AG20443 (cell line): ENCODE measurements around the gene LYST.
"Not testable (repeated sequence)": the region's sequence is repeated elsewhere in the genome, so short reads cannot be mapped to it uniquely, and the experiment has no call there.

Source experiments
- DNase-seq: peaks from one replicate; pipeline ENCODE4 v3.0.0; 2012; ENCODE audit warnings: low spot score, mixed read lengths

The LYST gene

GRCh38 chr1:235866205-235866912 is at the start of gene LYST:
Gene LYST (minus strand): TSS chr1:235866906. CDS start chr1:235830417, 36,489 bp downstream.
- peak; percentile 39 for DNase-seq

GRCh38 chr1:235915489-235915888 is 48.8 kb upstream of the LYST start:
- not testable (repeated sequence) for DNase-seq

DNA sequence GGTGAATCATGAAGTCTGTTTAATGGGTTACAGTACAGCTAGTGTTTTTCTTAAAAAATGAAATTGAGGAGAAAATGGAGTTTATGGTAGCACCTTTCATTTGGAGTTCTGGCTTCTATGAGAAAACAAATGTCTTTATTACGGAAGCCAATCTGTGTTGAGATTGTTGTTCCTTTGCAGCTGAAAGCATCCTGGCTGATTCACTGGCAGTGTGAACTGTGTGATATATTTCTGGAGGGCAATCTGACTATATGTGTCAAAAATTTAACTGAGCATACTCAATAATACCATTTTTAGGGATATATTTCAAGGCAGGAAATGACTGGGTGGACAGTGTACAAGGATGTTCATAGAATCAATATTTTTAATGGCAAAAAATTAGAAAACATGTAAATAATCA is 46.6 kb upstream of the LYST start:
- no peak for DNase-seq

DNA sequence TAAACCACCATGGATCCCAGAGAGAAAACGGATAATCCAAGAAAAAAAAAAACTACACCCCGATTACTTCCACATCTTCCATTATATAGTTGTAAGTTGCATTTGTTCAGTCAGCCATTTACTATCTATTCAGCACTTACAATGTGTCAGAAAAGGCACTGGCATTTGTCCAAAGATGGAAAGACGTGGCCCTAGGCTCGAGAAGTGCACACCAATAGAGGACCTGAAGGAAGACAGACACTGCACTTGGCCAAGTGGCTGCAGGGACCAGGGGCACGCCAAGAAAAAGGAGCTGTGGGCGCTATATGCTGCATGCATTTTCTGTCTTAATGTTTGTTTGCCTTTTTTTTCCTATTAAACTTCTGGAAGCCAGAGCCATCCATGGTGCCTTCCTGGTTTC is 45.2 kb upstream of the LYST start:
- DNase-seq: no peak

DNA sequence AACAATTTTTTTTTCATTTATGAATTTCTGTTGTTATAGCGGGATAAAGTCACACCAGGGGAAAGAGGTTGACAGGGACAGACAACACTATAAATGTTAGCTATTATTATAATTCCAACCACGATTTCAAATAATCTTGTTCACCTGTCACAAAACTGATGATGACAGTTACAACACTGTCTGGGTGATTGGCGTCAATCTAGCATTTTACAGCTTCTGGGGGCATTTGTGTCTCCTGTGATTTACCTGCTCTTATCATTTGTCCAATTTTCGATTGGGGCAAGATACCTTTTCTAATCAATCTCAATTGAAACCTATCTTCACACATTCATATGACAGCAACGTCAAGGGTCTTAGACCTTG is 44.6 kb upstream of the LYST start:
- DNase-seq: no peak

- DNase-seq: peak; percentile 89
These were observed 43.9 kb upstream of the LYST start for GRCh38 chr1:235910357-235911299.

DNA sequence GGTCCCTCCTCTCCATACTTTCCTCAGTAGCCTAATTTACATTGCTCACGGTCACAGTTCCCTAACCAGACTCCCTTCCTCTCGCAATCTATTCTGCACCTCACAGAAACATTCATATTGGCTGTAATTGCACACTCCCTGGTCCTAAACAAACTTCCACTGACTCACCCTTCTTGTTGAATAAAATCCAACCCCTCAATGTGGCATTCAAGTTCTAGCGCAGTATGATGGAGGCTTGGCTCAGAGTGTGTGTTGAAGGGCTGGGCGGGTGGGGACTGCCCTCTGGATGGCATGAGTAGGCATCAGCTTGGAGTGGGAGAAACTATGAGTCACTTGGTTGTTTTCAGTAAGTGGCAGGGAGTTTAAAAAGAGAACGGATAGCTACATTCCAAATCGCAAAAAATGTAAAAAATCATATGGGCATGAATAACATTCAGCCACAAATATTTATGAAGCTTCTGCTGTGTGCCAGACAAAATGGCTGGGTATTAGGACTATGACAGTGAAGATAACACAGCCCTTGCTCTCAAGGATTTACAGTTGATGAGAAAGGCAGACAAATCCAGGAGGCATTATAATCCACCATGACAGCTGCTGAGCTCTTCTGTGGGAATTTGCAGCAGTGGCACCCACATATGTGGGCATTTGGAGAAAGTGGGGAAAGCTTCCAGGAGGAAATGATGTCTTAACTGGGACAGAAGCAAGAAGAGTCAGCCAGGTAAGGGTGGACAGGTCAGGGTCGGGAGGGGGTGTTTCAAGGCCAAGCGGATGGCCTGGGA is 42.2 kb upstream of the LYST start:
- peak; percentile 67 for DNase-seq

- no peak for DNase-seq
These were observed 41.2 kb upstream of the LYST start for GRCh38 chr1:235907897-235908240.

DNA sequence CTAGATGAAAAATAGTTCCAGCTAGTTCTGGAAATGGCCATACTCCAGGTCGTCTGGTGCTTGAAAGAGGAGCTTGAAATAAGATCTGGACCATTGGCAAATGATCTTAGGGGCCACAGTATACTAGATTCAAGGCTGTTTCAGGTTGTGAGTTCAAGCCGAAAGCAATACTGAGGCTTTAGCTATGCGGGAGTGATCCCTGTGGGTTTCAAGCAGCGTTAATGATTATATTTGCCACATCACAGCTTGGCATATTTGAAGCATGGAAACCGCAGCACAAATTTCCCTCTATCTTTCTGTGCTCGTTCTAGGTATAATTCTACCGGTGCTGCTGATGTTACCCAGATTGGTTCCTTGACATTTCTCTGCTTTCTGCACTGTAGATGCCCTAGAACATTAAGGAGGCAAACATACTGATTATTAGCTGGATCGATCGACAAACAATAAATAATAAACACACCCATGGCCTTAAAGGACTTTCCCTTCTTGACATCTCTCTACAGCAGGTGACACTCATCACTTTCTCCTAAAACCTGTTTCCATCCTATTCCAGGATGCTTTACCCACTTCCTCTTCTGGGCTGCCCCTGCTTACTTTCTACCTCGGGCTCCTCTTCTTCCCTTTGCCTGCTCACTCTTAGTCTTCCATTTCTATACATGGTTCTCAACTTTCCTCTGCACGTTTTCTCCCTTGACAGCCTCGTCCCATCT is 40.6 kb upstream of the LYST start:
- no peak for DNase-seq

DNA sequence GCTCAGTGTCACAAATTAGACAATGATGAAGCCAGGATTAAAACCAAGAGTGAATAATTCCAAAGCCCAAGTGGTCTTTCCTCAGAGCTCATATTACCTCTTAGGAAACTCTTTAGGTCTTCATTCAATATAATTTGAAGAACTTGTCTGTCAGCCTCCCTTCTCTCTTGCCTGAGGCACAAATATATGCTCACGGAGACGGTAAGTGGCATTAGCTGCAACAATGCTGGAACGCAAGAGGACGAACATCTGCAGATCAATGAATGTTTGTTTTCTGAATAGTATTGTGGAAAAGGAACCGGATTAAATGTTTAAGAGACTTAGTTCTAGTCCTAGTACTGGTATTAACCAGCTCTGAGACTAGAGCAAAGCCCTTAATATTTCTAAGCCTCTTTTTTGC is 39.7 kb upstream of the LYST start:
- no peak for DNase-seq

DNA sequence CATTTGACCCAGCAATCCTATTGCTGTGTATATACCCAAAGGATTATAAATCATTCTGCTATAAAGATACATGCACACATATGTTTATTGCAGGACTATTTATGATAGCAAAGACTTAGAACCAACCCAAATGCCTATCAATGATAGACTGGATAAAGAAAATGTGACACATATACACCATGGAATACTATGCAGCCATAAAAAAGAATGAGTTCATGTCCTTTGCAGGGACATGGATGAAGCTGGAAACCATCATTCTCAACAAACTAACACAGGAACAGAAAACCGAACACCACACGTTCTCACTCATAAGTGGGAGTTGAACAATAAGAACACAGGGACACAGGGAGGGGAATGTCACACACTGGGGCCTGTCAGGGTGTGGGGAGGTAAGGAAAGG is 37.1 kb upstream of the LYST start:
- DNase-seq: not testable (repeated sequence)

GRCh38 chr1:235902677-235903542 is 36.2 kb upstream of the LYST start:
- DNase-seq: peak; percentile 53

DNA sequence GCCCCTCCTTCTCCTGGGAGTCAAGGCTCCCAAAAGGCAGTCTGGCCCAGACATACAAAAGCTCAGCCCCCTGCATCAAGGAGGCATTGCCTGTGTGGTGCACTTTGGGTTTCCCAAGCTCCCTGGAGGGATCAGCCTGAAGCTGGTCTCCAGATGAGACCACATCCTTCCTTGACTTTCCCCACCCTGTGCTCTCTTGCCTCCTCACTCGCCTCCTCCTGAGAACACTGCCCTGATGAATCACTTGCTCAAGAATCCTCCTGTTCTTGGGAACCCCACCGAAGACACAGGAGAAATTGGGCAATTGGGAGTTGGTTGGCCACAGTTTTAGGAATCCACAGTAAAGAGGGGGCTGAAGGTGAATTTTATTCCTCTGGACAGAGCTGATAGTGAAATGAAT is 34.8 kb upstream of the LYST start:
- peak; percentile 45 for DNase-seq

GRCh38 chr1:235898126-235898525 is 31.4 kb upstream of the LYST start:
- DNase-seq: peak; percentile 27

DNA sequence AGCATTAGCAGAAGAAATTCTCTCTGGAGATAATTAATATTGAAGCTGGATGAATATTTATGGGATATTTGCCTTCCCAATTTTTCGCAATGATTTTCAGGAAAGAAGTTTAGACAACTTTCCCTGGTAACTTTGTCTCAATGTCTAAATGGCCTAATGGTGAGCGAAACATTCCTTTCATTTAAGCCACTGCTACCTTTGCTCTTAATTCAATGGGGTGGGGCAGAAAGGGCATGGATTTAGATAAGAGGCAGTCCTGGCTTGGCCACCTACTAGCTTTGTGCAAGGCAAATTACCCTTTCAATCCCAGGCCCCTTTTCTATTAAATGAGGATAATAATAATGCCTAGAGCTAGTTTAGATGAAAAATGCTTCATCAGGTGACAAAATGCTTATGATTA is 27.1 kb upstream of the LYST start:
- DNase-seq: no peak

DNA sequence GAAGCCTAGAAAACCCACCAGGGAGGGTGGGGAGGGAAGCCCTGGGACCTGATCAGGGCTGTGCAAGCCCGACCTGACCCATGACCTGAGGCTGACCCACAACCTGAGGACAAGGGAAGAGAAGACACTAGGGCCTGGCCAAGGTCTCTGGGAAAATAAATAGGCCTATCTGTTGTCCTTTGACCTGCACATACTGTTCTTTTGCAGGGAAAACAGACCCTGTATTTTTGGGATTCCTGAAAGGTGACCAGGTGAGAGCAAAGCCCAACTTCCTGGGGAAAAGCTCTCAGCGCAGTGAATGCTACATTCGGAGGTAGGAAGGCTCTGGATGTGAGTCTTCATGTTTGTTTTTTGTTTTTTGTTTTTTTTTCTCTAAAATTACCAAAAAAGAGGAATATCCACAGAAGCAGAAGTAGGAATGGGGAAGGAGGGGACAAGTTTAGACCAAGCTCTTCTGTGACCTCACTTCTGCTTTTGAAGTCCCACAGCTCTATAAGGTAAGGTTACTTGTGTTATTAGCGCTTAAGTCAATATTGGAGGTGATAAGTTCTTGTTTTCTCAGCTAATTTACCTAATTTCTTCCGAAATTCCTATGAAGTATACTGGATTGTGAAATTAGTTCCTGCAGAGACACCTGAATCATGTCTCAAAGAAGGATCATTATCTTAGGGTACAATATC is 26.2 kb upstream of the LYST start:
- no peak for DNase-seq

DNA sequence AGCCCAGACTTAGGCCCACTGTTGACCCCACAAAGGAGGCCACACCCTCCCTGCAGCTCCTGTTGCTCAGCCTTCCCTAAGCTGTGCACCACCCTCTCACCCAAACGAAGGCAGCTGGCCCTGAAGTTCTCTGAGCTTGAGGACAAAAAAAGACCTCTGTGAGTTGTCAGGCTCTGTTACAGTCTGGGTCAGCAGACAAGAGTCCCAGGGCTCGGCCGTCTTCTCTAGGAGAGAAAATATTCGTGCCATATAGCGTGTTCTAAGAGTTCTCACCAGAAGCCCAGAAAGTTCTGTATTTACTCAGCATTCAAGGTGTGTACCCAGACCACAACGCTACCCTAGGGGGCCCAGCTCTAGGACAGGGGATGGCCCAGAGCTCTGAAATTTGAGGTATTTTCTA is 25.5 kb upstream of the LYST start:
- DNase-seq: no peak

DNA sequence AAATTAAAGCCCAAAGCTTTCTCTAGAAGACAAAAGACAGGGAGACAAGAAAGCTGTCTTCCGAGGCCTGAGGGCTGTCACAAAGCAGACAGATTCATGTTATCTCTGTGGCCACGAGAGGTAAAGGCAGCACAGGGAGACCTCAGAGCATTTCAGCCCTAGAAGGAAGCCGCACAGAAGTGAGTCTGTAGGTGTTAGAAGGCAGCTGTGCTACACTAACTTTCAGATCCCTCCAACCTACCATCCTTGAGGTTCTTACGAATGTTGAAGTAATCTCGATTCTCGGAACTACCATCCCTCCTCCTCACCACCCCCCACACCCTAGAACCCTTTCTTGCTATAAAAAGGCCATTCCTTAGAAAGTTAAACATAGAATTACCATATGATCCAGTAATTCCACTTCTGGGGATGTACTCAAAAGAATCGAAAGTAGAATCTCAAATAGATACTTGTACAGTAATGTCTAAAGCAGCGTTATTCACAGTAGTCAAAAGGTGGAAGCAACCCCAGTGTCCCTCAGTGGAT is 21.5 kb upstream of the LYST start:
- no peak for DNase-seq

DNA sequence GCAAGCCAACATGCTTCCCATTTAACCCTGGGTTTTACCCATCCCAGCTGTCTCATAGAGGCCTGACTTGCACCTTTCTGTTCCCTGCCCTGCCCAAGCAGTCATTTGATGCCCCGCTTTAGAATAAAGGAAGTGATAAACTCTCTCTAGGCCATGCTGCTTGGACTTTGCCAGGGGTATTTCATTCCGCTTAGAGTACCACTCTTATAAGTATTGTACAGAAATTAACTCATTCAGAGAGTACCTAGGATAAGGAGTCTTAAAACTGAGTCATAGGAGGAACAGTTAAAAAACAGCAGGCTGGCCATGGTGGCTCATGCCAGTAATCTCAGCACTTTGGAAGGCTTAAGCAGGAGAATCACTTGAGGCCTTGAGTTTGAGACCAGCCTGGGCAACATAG is 21.0 kb upstream of the LYST start:
- no peak for DNase-seq

- DNase-seq: no peak
These were observed 19.1 kb upstream of the LYST start for GRCh38 chr1:235885655-235886262.
